Liver (tissue), 9 donors: ENCODE measurements around the gene ZMPSTE24. TPM values are rescaled to one million over a fixed set of nuclear protein-coding genes. Genes with fewer than 3 reads are reported as not detected.
"Not testable (repeated sequence)": the region's sequence is repeated elsewhere in the genome, so short reads cannot be mapped to it uniquely, and the experiment has no call there.

Source experiments
- DNase-seq: peaks from one replicate; pipeline ENCODE4 v3.0.0-alpha.2; 2017; ENCODE audit warnings: low spot score
- H3K27ac ChIP-seq, 2 donors: one replicate each; pipeline ENCODE4 v1.7.0; 2013; ENCODE audit warnings: inconsistent platforms in 2 of 2, low read length in 2 of 2, control low read depth in 1 of 2, low read depth in 1 of 2, mild to moderate bottlenecking in 1 of 2
- H3K27me3 ChIP-seq, 4 donors: one replicate each; pipeline versions ENCODE4 v1.6.1 to v1.7.0; 2013; ENCODE audit warnings: low read length in 3 of 4, inconsistent platforms in 1 of 4, mild to moderate bottlenecking in 1 of 4, moderate library complexity in 1 of 4; ENCODE audit not compliant: control insufficient read depth in 4 of 4, insufficient read depth in 4 of 4
- H3K36me3 ChIP-seq, 4 donors: one replicate each; pipeline versions ENCODE4 v1.6.1 to v1.7.0; 2013; ENCODE audit warnings: low read length in 3 of 4, mild to moderate bottlenecking in 3 of 4, low read depth in 1 of 4, moderate library complexity in 1 of 4; ENCODE audit not compliant: control insufficient read depth in 4 of 4, insufficient read depth in 3 of 4
- H3K4me1 ChIP-seq, 4 donors: one replicate each; pipeline versions ENCODE4 v1.6.1 to v1.7.0; 2013; ENCODE audit warnings: low read length in 3 of 4, mild to moderate bottlenecking in 3 of 4, moderate library complexity in 1 of 4; ENCODE audit not compliant: control insufficient read depth in 4 of 4, insufficient read depth in 4 of 4
- H3K4me3 ChIP-seq, 3 donors: one replicate each; pipeline versions ENCODE4 v1.6.1 to v1.7.0; 2013; ENCODE audit warnings: low read length in 3 of 3, control low read depth in 1 of 3, low read depth in 1 of 3, mild to moderate bottlenecking in 1 of 3
- H3K9ac ChIP-seq, 2 donors: one replicate each; pipeline ENCODE4 v1.7.0; 2013; ENCODE audit warnings: low read length in 2 of 2, mild to moderate bottlenecking in 2 of 2, moderate library complexity in 2 of 2, control low read depth in 1 of 2, low read depth in 1 of 2
- H3K9me3 ChIP-seq, 4 donors: one replicate each; pipeline versions ENCODE4 v1.6.1 to v1.7.0; 2013; ENCODE audit warnings: low read length in 3 of 4; ENCODE audit not compliant: control insufficient read depth in 4 of 4
- ATF3 ChIP-seq: IDR thresholded peaks from 2 replicates; pipeline ENCODE4 v1.6.1; 2016; ENCODE audit warnings: antibody characterized with exemption
- EGR1 ChIP-seq, 2 donors: IDR thresholded peaks; 2 replicates each; pipeline ENCODE4 v1.6.1; 2016 to 2018; ENCODE audit warnings: antibody characterized with exemption in 2 of 2, low read depth in 2 of 2
- FOXA1 ChIP-seq: IDR thresholded peaks from 2 replicates; pipeline ENCODE4 v1.6.1; 2016; ENCODE audit warnings: antibody characterized with exemption
- FOXA2 ChIP-seq: IDR thresholded peaks from 2 replicates; pipeline ENCODE4 v1.6.1; 2016; ENCODE audit warnings: antibody characterized with exemption
- GABPA ChIP-seq, 2 donors: IDR thresholded peaks in 1 of 2; conservative IDR thresholded peaks in 1 of 2; 2 replicates each; pipeline ENCODE4 v1.6.1; 2016; ENCODE audit warnings: antibody characterized with exemption in 2 of 2, mild to moderate bottlenecking in 1 of 2, moderate library complexity in 1 of 2
- HNF4A ChIP-seq, 2 donors: conservative IDR thresholded peaks; 2 replicates each; pipeline ENCODE4 v1.6.1; 2016; ENCODE audit warnings: antibody characterized with exemption in 2 of 2, mild to moderate bottlenecking in 2 of 2
- HNF4G ChIP-seq: IDR thresholded peaks from 2 replicates; pipeline ENCODE4 v1.6.1; 2016; ENCODE audit warnings: antibody characterized with exemption
- JUND ChIP-seq, 2 donors: IDR thresholded peaks; 2 replicates each; pipeline ENCODE4 v1.6.1; 2016; ENCODE audit warnings: antibody characterized with exemption in 2 of 2
- MAX ChIP-seq: IDR thresholded peaks from 2 replicates; pipeline ENCODE4 v1.6.1; 2016; ENCODE audit warnings: antibody characterized with exemption
- NR2F2 ChIP-seq: IDR thresholded peaks from 2 replicates; pipeline ENCODE4 v1.6.1; 2016; ENCODE audit warnings: antibody characterized with exemption
- RAD21 ChIP-seq, 2 donors: IDR thresholded peaks; 2 replicates each; pipeline ENCODE4 v1.6.1; 2016; ENCODE audit warnings: antibody characterized with exemption in 2 of 2, mild to moderate bottlenecking in 2 of 2
- REST ChIP-seq: IDR thresholded peaks from 2 replicates; pipeline ENCODE4 v1.6.1; 2016; ENCODE audit warnings: antibody characterized with exemption, mild to moderate bottlenecking
- RXRA ChIP-seq, 2 donors: IDR thresholded peaks; 2 replicates each; pipeline ENCODE4 v1.6.1; 2017 to 2018; ENCODE audit warnings: antibody characterized with exemption in 2 of 2, mild to moderate bottlenecking in 1 of 2
- SP1 ChIP-seq: IDR thresholded peaks from 2 replicates; pipeline ENCODE4 v1.6.1; 2018; ENCODE audit warnings: antibody characterized with exemption, mild to moderate bottlenecking
- TAF1 ChIP-seq: conservative IDR thresholded peaks from 2 replicates; pipeline ENCODE4 v1.6.1; 2016; ENCODE audit warnings: antibody characterized with exemption, mild to moderate bottlenecking
- YY1 ChIP-seq: IDR thresholded peaks from 2 replicates; pipeline ENCODE4 v1.6.1; 2016; ENCODE audit warnings: antibody characterized with exemption, mild to moderate bottlenecking
- WGBS: extraction: QIAGEN DNeasy Blood & Tissue Kit; methylation state at CpG from one replicate; pipeline ENCODE4 v1.1.7; 2013; 5-methylcytosine and 5-hydroxymethylcytosine counted together
- polyA plus RNA-seq, 2 donors: library from polyadenylated mRNA; stranded (reverse) in 1 of 2; unstranded in 1 of 2; fragments of 200-250 nt in 1 of 2; fragments of >200 nt in 1 of 2; fragmentation: Nextera tagmentation in 1 of 2; extraction: Ambion mirVana in 1 of 2; gene quantifications; one replicate each; pipeline versions ENCODE4 v1.2.1 to v1.2.3, GENCODE V29; 2013 to 2015
- total RNA-seq, 2 donors: library from RNA; depleted of rRNA; stranded (reverse); fragments of >200 nt; gene quantifications; one replicate each; pipeline ENCODE4 v1.2.3, GENCODE V29; 2014
- TF ChIP-seq, protein P1 (sequence below): fragments of 150-350 bp; IDR thresholded peaks from 2 replicates; pipeline ENCODE4 v1.5.1; 2017; ENCODE audit warnings: improper control_type of control experiment, low read depth, low read length; ENCODE audit not compliant: missing input control
- TF ChIP-seq, protein P2 (sequence below): IDR thresholded peaks from 2 replicates; pipeline ENCODE4 v1.6.1; 2016; ENCODE audit warnings: antibody characterized with exemption
- donor health status: healthy.
- donor health status: healthy.
- donor health status: healthy.
- donor health status: healthy.
- donor health status: healthy.

ZMPSTE24 gene
- total and polyA plus RNA-seq, 4 donors = 17.3 to 40.1 (median 22.6) TPM

- H3K4me3 ChIP-seq, H3K4me1 ChIP-seq, H3K9me3 ChIP-seq, H3K36me3 ChIP-seq, H3K27ac ChIP-seq, H3K9ac ChIP-seq, DNase-seq, H3K27me3 ChIP-seq: not testable (repeated sequence)
- WGBS = 94% methylated on average over 1 of the region's 1 CpG
Observed at GRCh38 chr1:40331403-40331802, 73.4 kb downstream of the ZMPSTE24 start.

- Histone ChIP-seq H3K4me1 (no peaks in the 10 kb centered on the region), H3K27me3 (no peaks in the 10 kb centered on the region), H3K9ac (no peak overlapping the region), H3K27ac (no peak overlapping the region), H3K36me3 (no peaks in the 10 kb centered on the region), H3K4me3 (no peak overlapping the region), H3K9me3 (no peaks in the 10 kb centered on the region)
- WGBS = 88% methylated on average over 1 of the region's 1 CpG
- TF ChIP-seq FOXA2 = no peak
- TF ChIP-seq REST = no peak
- TF ChIP-seq HNF4G = no peak
- no peak for TF ChIP-seq EGR1 (IDR thresholded peaks at IDR 0.05; ENCODE audit: low read depth in 2 of 2)
- no peak for TF ChIP-seq YY1
- TF ChIP-seq JUND (IDR thresholded peaks at IDR 0.05) = no peak
- no peak for TF ChIP-seq NR2F2
- no peak for TF ChIP-seq GABPA (IDR thresholded peaks at IDR 0.05 in 1 of 2, conservative IDR thresholded peaks at IDR 0.05 in 1 of 2)
- TF ChIP-seq, protein P1, sequence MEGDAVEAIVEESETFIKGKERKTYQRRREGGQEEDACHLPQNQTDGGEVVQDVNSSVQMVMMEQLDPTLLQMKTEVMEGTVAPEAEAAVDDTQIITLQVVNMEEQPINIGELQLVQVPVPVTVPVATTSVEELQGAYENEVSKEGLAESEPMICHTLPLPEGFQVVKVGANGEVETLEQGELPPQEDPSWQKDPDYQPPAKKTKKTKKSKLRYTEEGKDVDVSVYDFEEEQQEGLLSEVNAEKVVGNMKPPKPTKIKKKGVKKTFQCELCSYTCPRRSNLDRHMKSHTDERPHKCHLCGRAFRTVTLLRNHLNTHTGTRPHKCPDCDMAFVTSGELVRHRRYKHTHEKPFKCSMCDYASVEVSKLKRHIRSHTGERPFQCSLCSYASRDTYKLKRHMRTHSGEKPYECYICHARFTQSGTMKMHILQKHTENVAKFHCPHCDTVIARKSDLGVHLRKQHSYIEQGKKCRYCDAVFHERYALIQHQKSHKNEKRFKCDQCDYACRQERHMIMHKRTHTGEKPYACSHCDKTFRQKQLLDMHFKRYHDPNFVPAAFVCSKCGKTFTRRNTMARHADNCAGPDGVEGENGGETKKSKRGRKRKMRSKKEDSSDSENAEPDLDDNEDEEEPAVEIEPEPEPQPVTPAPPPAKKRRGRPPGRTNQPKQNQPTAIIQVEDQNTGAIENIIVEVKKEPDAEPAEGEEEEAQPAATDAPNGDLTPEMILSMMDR = no peak
- TF ChIP-seq ATF3 = no peak
- TF ChIP-seq MAX = no peak
- no peak for TF ChIP-seq TAF1
- TF ChIP-seq RXRA (IDR thresholded peaks at IDR 0.05) = no peak
- TF ChIP-seq RAD21 (IDR thresholded peaks at IDR 0.05) = no peak
- TF ChIP-seq, protein P2, sequence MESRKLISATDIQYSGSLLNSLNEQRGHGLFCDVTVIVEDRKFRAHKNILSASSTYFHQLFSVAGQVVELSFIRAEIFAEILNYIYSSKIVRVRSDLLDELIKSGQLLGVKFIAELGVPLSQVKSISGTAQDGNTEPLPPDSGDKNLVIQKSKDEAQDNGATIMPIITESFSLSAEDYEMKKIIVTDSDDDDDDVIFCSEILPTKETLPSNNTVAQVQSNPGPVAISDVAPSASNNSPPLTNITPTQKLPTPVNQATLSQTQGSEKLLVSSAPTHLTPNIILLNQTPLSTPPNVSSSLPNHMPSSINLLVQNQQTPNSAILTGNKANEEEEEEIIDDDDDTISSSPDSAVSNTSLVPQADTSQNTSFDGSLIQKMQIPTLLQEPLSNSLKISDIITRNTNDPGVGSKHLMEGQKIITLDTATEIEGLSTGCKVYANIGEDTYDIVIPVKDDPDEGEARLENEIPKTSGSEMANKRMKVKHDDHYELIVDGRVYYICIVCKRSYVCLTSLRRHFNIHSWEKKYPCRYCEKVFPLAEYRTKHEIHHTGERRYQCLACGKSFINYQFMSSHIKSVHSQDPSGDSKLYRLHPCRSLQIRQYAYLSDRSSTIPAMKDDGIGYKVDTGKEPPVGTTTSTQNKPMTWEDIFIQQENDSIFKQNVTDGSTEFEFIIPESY = no peak
- TF ChIP-seq FOXA1 = no peak
- no peak for TF ChIP-seq SP1
- TF ChIP-seq HNF4A (conservative IDR thresholded peaks at IDR 0.05) = no peak
- DNase-seq = no peak
Observed at GRCh38 chr1:40332695-40333094, 74.7 kb downstream of the ZMPSTE24 start.
